GM23338 (cell line): ENCODE data around the gene FNDC11. TPM values are rescaled to one million over a fixed set of nuclear protein-coding genes. Genes with fewer than 3 reads are reported as not detected.

Experiments used
- ATAC-seq: fragments of 200-7000 bp; cut with Tn5 transposase; 3 replicates; pipeline ENCODE4 v1.9.1; 2020
- DNase-seq: peaks from one replicate; pipeline ENCODE4 v3.0.0-alpha.2; 2015; ENCODE audit warnings: low spot score
- H2AFZ ChIP-seq: fragments of 200-600 bp; sonication (generic); 2 replicates; pipeline ENCODE4 v1.8.0; 2016; ENCODE audit warnings: antibody characterized with exemption, mild to moderate bottlenecking, moderate library complexity
- H3F3A ChIP-seq: fragments of 200-600 bp; sonication (generic); replicated peaks from 2 replicates; pipeline ENCODE4 v1.8.0; 2017; ENCODE audit warnings: antibody characterized with exemption, mixed run types, low read depth
- H3K27ac ChIP-seq: fragments of 200-600 bp; sonication (generic); 2 replicates; pipeline ENCODE4 v1.6.1; 2016; ENCODE audit warnings: low read depth
- H3K27me3 ChIP-seq: fragments of 200-600 bp; sonication (generic); 2 replicates; pipeline ENCODE4 v1.8.0; 2016; ENCODE audit warnings: mild to moderate bottlenecking, mixed run types, moderate library complexity; ENCODE audit not compliant: insufficient read depth
- H3K36me3 ChIP-seq: fragments of 200-600 bp; sonication (generic); 2 replicates; pipeline ENCODE4 v1.8.0; 2016; ENCODE audit warnings: mild to moderate bottlenecking; ENCODE audit not compliant: insufficient read depth
- H3K4me1 ChIP-seq: fragments of 200-600 bp; sonication (generic); 2 replicates; pipeline ENCODE4 v1.8.0; 2016; ENCODE audit warnings: mild to moderate bottlenecking, moderate library complexity; ENCODE audit not compliant: insufficient read depth
- H3K4me2 ChIP-seq: fragments of 200-600 bp; sonication (generic); 2 replicates; pipeline ENCODE4 v1.7.1; 2017; ENCODE audit warnings: mixed run types
- H3K4me3 ChIP-seq: fragments of 200-600 bp; sonication (generic); 2 replicates; pipeline ENCODE4 v1.6.1; 2016; ENCODE audit warnings: mixed run types
- H3K79me2 ChIP-seq: fragments of 200-600 bp; sonication (generic); replicated peaks from 2 replicates; pipeline ENCODE4 v1.8.0; 2017; ENCODE audit warnings: mild to moderate bottlenecking; ENCODE audit not compliant: insufficient read depth
- H3K9me2 ChIP-seq: fragments of 200-600 bp; sonication (generic); 2 replicates; pipeline ENCODE4 v1.8.0; 2017; ENCODE audit not compliant: insufficient read depth
- H4K20me1 ChIP-seq: fragments of 200-600 bp; sonication (generic); replicated peaks from 2 replicates; pipeline ENCODE4 v1.8.0; 2017; ENCODE audit warnings: mild to moderate bottlenecking; ENCODE audit not compliant: insufficient read depth
- H3K27ac Mint-ChIP-seq: 2 replicates; pipeline ENCODE4 v1.8.0; 2020; ENCODE audit warnings: inconsistent platforms, mild to moderate bottlenecking, moderate library complexity, mixed read lengths
- H3K27me3 Mint-ChIP-seq: 3 replicates; pipeline ENCODE4 v1.8.0; 2022; ENCODE audit warnings: low read depth, mild to moderate bottlenecking, moderate library complexity, mixed read lengths, inconsistent platforms; ENCODE audit not compliant: insufficient read depth, poor library complexity
- H3K36me3 Mint-ChIP-seq: 3 replicates; pipeline ENCODE4 v1.8.0; 2021; ENCODE audit warnings: low read depth, mild to moderate bottlenecking, inconsistent platforms, moderate library complexity, mixed read lengths
- H3K4me1 Mint-ChIP-seq: 3 replicates; pipeline ENCODE4 v1.8.0; 2020; ENCODE audit warnings: mild to moderate bottlenecking, inconsistent platforms, mixed read lengths
- H3K4me3 Mint-ChIP-seq: 3 replicates; pipeline ENCODE4 v1.8.0; 2021; ENCODE audit warnings: moderate library complexity, mild to moderate bottlenecking, inconsistent platforms, mixed read lengths
- H3K9me3 Mint-ChIP-seq: 3 replicates; pipeline ENCODE4 v1.8.0; 2020; ENCODE audit warnings: moderate library complexity, mild to moderate bottlenecking, inconsistent platforms, mixed read lengths
- ETS1 ChIP-seq: IDR thresholded peaks from 2 replicates; pipeline ENCODE4 v1.6.1; 2016; ENCODE audit warnings: antibody characterized with exemption
- EZH2 ChIP-seq: fragments of 200-600 bp; sonication (generic); IDR thresholded peaks from one replicate; pipeline ENCODE4 v1.8.0; 2017; ENCODE audit warnings: antibody characterized with exemption, mild to moderate bottlenecking, low read depth; ENCODE audit not compliant: unreplicated experiment
- EZH2phosphoT487 ChIP-seq: fragments of 200-600 bp; sonication (generic); IDR thresholded peaks from one replicate; pipeline ENCODE4 v1.8.1; 2018; ENCODE audit warnings: antibody characterized with exemption; ENCODE audit not compliant: unreplicated experiment
- JUNB ChIP-seq: IDR thresholded peaks from one replicate; pipeline ENCODE4 v1.6.1; 2016; ENCODE audit warnings: antibody characterized with exemption; ENCODE audit not compliant: unreplicated experiment
- NANOG ChIP-seq: IDR thresholded peaks from 2 replicates; pipeline ENCODE4 v1.6.1; 2016; ENCODE audit warnings: antibody characterized with exemption, borderline replicate concordance
- REST ChIP-seq: IDR thresholded peaks from one replicate; pipeline ENCODE4 v1.6.1; 2018; ENCODE audit warnings: antibody characterized with exemption; ENCODE audit not compliant: unreplicated experiment
- STAT1 ChIP-seq: IDR thresholded peaks from one replicate; pipeline ENCODE4 v1.6.1; 2016; ENCODE audit warnings: antibody characterized with exemption; ENCODE audit not compliant: unreplicated experiment
- ZNF114 ChIP-seq: fragments of 250-450 bp; sonication (Bioruptor Pico); IDR thresholded peaks from 2 replicates; pipeline ENCODE4 v1.5.0; 2020; ENCODE audit warnings: mild to moderate bottlenecking, moderate library complexity
- ZNF331 ChIP-seq: fragments of 250-450 bp; sonication (Bioruptor Pico); IDR thresholded peaks from 2 replicates; pipeline ENCODE4 v1.5.0; 2020; ENCODE audit warnings: low read depth, mild to moderate bottlenecking, moderate library complexity
- ZNF462 ChIP-seq: fragments of 250-450 bp; sonication (Bioruptor Pico); IDR thresholded peaks from 2 replicates; pipeline ENCODE4 v1.5.0; 2020; ENCODE audit warnings: mild to moderate bottlenecking, moderate library complexity
- polyA plus RNA-seq: library from polyadenylated mRNA; unstranded; fragments of >200 nt; fragmentation: Nextera tagmentation; extraction: Ambion mirVana; gene quantifications from 2 replicates; pipeline ENCODE4 v1.2.1, GENCODE V29; 2016
- total RNA-seq: library from RNA; depleted of rRNA; stranded (reverse); fragments of >200 nt; shearing (Covaris generic); gene quantifications from 2 replicates; pipeline ENCODE4 v1.2.3, GENCODE V29; 2014

FNDC11 gene
- total and polyA plus RNA-seq, 2 experiments from 2014 or later = 3.4 to 5.3 TPM

- Mint-ChIP-seq H3K4me3 (no peak overlapping the region), H3K36me3 (peaks cover 4% of the 10 kb centered on the region; the same call in 1 of the 3 replicates), H3K4me1 (peaks cover 18% of the 10 kb centered on the region), H3K27ac (no peak overlapping the region), H3K9me3 (no peaks in the 10 kb centered on the region; the same call in 2 of the 3 replicates), H3K27me3 (peaks cover 12% of the 10 kb centered on the region)
- Histone ChIP-seq H3F3A (0 out of 2 replicates have a peak, but pooled peaks cover 3% of the 10 kb centered on the region), H2AFZ (0 out of 2 replicates have a peak overlapping the region, but pooled peaks have one; percentile 56), H4K20me1 (no peaks in the 10 kb centered on the region), H3K4me3 (no peak overlapping the region), H3K36me3 (no peaks in the 10 kb centered on the region), H3K79me2 (no peaks in the 10 kb centered on the region), H3K4me1 (0 out of 2 replicates have a peak, but pooled peaks cover 5% of the 10 kb centered on the region), H3K27ac (no peak overlapping the region), H3K27me3 (no peaks in the 10 kb centered on the region), H3K4me2 (no peak overlapping the region), H3K9me2 (no peaks in the 10 kb centered on the region)
- DNase-seq (no peak), ATAC-seq (peak; percentile 8)
- TF ChIP-seq ZNF462 (CRISPR knock-in tag) = no peak
- no peak for TF ChIP-seq EZH2phosphoT487
- no peak for TF ChIP-seq STAT1
- no peak for TF ChIP-seq NANOG
- no peak for TF ChIP-seq ZNF114
- TF ChIP-seq ZNF331 (CRISPR knock-in tag) = no peak
- no peak for TF ChIP-seq EZH2
- no peak for TF ChIP-seq REST
- TF ChIP-seq ETS1 = no peak
- TF ChIP-seq JUNB = no peak
Observed at GRCh38 chr20:63546956-63547724, 6.8 kb upstream of the FNDC11 start.
